LNCAP (cell line): Measurements from ENCODE around the gene TMEM273.

Experiments
- CTCF ChIP-seq: fragments of 450-650 bp; IDR thresholded peaks from 2 replicates; pipeline ENCODE4 v1.5.1; 2017; ENCODE audit warnings: mild to moderate bottlenecking

Gene TMEM273

GRCh38 chr10:49119746-49120145 lies 68.4 kb downstream of the TMEM273 start:
- TF ChIP-seq CTCF: no peak

GRCh38 chr10:49118430-49119074 lies 69.6 kb downstream of the TMEM273 start:
- no peak for TF ChIP-seq CTCF

- no peak for TF ChIP-seq CTCF
These were observed 70.7 kb downstream of the TMEM273 start for GRCh38 chr10:49117376-49118070.

- TF ChIP-seq CTCF: no peak
These were observed 71.4 kb downstream of the TMEM273 start for GRCh38 chr10:49116509-49117375.

- no peak for TF ChIP-seq CTCF
These were observed 72.2 kb downstream of the TMEM273 start for GRCh38 chr10:49115796-49116508.

GRCh38 chr10:49115015-49115795 lies 73.0 kb downstream of the TMEM273 start, which contains the start of gene VSTM4:
TSS of gene VSTM4 (minus strand) at chr10:49115522. CDS start at chr10:49115485, 37 bp downstream.
- TF ChIP-seq CTCF: no peak
